K562 (cell line): ENCODE results near the gene CDK14. TPM values are rescaled to one million over a fixed set of nuclear protein-coding genes. Genes with fewer than 3 reads are reported as not detected.

ENCODE experiments used
- ATAC-seq: fragments of 200-7000 bp; cut with Tn5 transposase; 3 replicates; pipeline ENCODE4 v1.9.1; 2020; ENCODE audit warnings: moderate library complexity
- BruUV-seq: library from RNA; stranded (reverse); fragments of 400-500 nt; replicated peaks from 2 replicates; lab custom pipeline; 2021; lab: Mats Ljungman, UMichigan
- CTCF ChIA-PET: fragments of 300-600 bp; formaldehyde crosslinking; extraction: SDS; loops from one replicate; lab custom pipeline; 2021; ENCODE audit warnings: low intra/inter-chr PET ratio; lab: Yijun Ruan, JAX
- POLR2A ChIA-PET: fragments of 300-600, 350-650 bp; sonication (Branson Sonifier 250); formaldehyde crosslinking; extraction: SDS; loops from one replicate; lab custom pipeline; 2021; ENCODE audit warnings: antibody characterized with exemption, inconsistent platforms; lab: Yijun Ruan, JAX
- DNase-seq, 4 experiments: peaks; one replicate each; pipeline versions ENCODE4 v3.0.0 to v3.0.0-alpha.2; 2011 to 2018; ENCODE audit warnings: low spot score in 3 of 4, mixed read lengths in 3 of 4; ENCODE audit errors: extremely low read depth in 1 of 4
- FAIRE-seq: peaks from 2 replicates; lab custom pipeline; 2011; peaks lifted over from hg19 to GRCh38; lab: Jason Lieb, UNC
- H2AFZ ChIP-seq: 2 replicates; pipeline ENCODE4 v1.6.0; 2011; ENCODE audit warnings: low read depth, low read length, control low read depth, inconsistent platforms
- H3K27ac ChIP-seq: fragments of 200-600 bp; 3 replicates; pipeline ENCODE4 v1.8.0; 2011; ENCODE audit warnings: low read depth, mild to moderate bottlenecking, control low read depth, inconsistent platforms, low read length, moderate library complexity, mixed read lengths; ENCODE audit errors: extremely low read depth
- H3K27me3 ChIP-seq, 2 experiments: fragments of 300-600 bp in 1 of 2; 2 replicates in 1 of 2; 3 replicates in 1 of 2; pipeline versions ENCODE4 v1.6.0 to v1.8.0; 2011; ENCODE audit warnings: inconsistent platforms in 2 of 2, low read length in 2 of 2, mild to moderate bottlenecking in 1 of 2, mixed read lengths in 1 of 2, moderate library complexity in 1 of 2; ENCODE audit not compliant: control insufficient read depth in 2 of 2, insufficient read depth in 2 of 2
- H3K36me3 ChIP-seq: fragments of 300-600 bp; 3 replicates; pipeline ENCODE4 v1.8.0; 2011; ENCODE audit warnings: mild to moderate bottlenecking, low read length, inconsistent platforms; ENCODE audit not compliant: control insufficient read depth, insufficient read depth
- H3K4me1 ChIP-seq, 2 experiments: fragments of 200-600 bp in 1 of 2; replicated peaks in 1 of 2; 2 replicates in 1 of 2; 3 replicates in 1 of 2; pipeline versions ENCODE4 v1.5.1 to v1.8.0; 2011; ENCODE audit warnings: inconsistent platforms in 2 of 2, low read length in 2 of 2, mild to moderate bottlenecking in 1 of 2, mixed read lengths in 1 of 2, moderate library complexity in 1 of 2; ENCODE audit not compliant: control insufficient read depth in 2 of 2, insufficient read depth in 2 of 2
- H3K4me2 ChIP-seq: 2 replicates; pipeline ENCODE4 v1.6.1; 2011; ENCODE audit warnings: low read length, control low read depth, inconsistent platforms, mixed read lengths; ENCODE audit not compliant: insufficient read depth
- H3K4me3 ChIP-seq: fragments of 200-600 bp; sonication (generic), shearing (Covaris generic); 2 replicates; pipeline ENCODE4 v1.5.1; 2016; ENCODE audit warnings: control low read depth, inconsistent platforms
- H3K79me2 ChIP-seq: fragments of 200-600 bp; 3 replicates; pipeline ENCODE4 v1.8.0; 2011; ENCODE audit warnings: low read length, inconsistent platforms; ENCODE audit not compliant: control insufficient read depth, insufficient read depth
- H3K9ac ChIP-seq, 2 experiments: 2 replicates each; pipeline versions ENCODE4 v1.6.0 to v1.6.1; 2011; ENCODE audit warnings: low read depth in 2 of 2, low read length in 2 of 2, control low read depth in 1 of 2, inconsistent platforms in 1 of 2, mild to moderate bottlenecking in 1 of 2, mixed read lengths in 1 of 2; ENCODE audit not compliant: insufficient read depth in 1 of 2
- H3K9me1 ChIP-seq: one replicate; pipeline ENCODE4 v1.6.0; 2011; ENCODE audit warnings: inconsistent platforms, mild to moderate bottlenecking, low read length, moderate library complexity; ENCODE audit not compliant: control insufficient read depth, insufficient read depth
- H3K9me3 ChIP-seq: replicated peaks from 2 replicates; pipeline ENCODE4 v1.5.1; 2011; ENCODE audit warnings: low read depth, low read length, inconsistent platforms; ENCODE audit not compliant: control insufficient read depth, insufficient read depth
- H4K20me1 ChIP-seq: replicated peaks from 2 replicates; pipeline ENCODE4 v1.6.1; 2011; ENCODE audit warnings: low read length, inconsistent platforms, mixed read lengths; ENCODE audit not compliant: control insufficient read depth, insufficient read depth
- ATF7 ChIP-seq: fragments of 450-650 bp; IDR thresholded peaks from 2 replicates; pipeline ENCODE4 v1.7.1; 2014; ENCODE audit warnings: mild to moderate bottlenecking, moderate library complexity
- BCLAF1 ChIP-seq, 2 experiments: fragments of 450-650 bp in 1 of 2; IDR thresholded peaks; 2 replicates each; pipeline ENCODE4 v1.6.1; 2011 to 2017; ENCODE audit warnings: low read depth in 2 of 2, antibody characterized with exemption in 1 of 2, borderline replicate concordance in 1 of 2, low read length in 1 of 2, mild to moderate bottlenecking in 1 of 2, mixed read lengths in 1 of 2; ENCODE audit not compliant: control insufficient read depth in 1 of 2
- CBX3 ChIP-seq, 2 experiments: IDR thresholded peaks; 1 replicate in 1 of 2; 2 replicates in 1 of 2; pipeline ENCODE4 v1.6.1; 2012; ENCODE audit warnings: inconsistent platforms in 2 of 2, low read length in 2 of 2, borderline replicate concordance in 1 of 2, control low read depth in 1 of 2
- CUX1 ChIP-seq: fragments of 200-800 bp; sonication (Bioruptor generic); IDR thresholded peaks from 2 replicates; pipeline ENCODE4 v1.6.1; 2016; ENCODE audit warnings: missing genetic modification characterization, missing compliant biosample characterization
- SMAD4 ChIP-seq: fragments of 250-450 bp; sonication (Bioruptor Pico); conservative IDR thresholded peaks from 2 replicates; pipeline ENCODE4 v1.8.0; 2021; ENCODE audit warnings: inconsistent platforms, mild to moderate bottlenecking, moderate library complexity
- TEAD1 ChIP-seq, 2 experiments: fragments of 450-650 bp in 1 of 2; sonication (generic) in 1 of 2; formaldehyde crosslinking; IDR thresholded peaks; 2 replicates each; pipeline versions ENCODE4 v1.4.0 to v1.8.0; 2020 to 2022; ENCODE audit warnings: mild to moderate bottlenecking in 2 of 2, missing genetic modification reagents in 1 of 2
- ZNF175 ChIP-seq: fragments of 200-800 bp; sonication (Bioruptor generic); IDR thresholded peaks from 2 replicates; pipeline ENCODE4 v1.6.1; 2016; ENCODE audit warnings: low read depth, mild to moderate bottlenecking, missing genetic modification characterization, missing compliant biosample characterization
- ZNF518B ChIP-seq: fragments of 250-450 bp; sonication (Bioruptor Pico); IDR thresholded peaks from 2 replicates; pipeline ENCODE4 v1.5.0; 2021; ENCODE audit warnings: mild to moderate bottlenecking, moderate library complexity
- WGBS: fragments of 100-300 bp; shearing (Covaris generic); methylation state at CpG from one replicate; pipeline ENCODE4 v1.1.6; 2016; ENCODE audit warnings: low coverage, mixed read lengths; ENCODE audit not compliant: insufficient coverage; ENCODE audit errors: missing lambda C conversion rate; 5-methylcytosine and 5-hydroxymethylcytosine counted together
- in situ Hi-C: fragments of 300-500 bp; cut with MboI; formaldehyde crosslinking; loops from 4 replicates; pipeline ENCODE4 v1.15.0; 2018; ENCODE audit warnings: inconsistent platforms, mixed read lengths
- intact Hi-C: fragments of 100-400 bp; cut with micrococcal nuclease; formaldehyde crosslinking; loops from 2 replicates; pipeline ENCODE4 v1.14.2; 2022
- polyA plus RNA-seq, 8 experiments: library from polyadenylated mRNA; depleted of rRNA in 4 of 8; stranded (reverse) in 5 of 8; unstranded in 3 of 8; fragments of >200 nt; fragmentation: Nextera tagmentation in 2 of 8; fragmentation: Illumina TruSeq in 1 of 8; extraction: Ambion mirVana in 2 of 8; extraction: Trizol in 1 of 8; gene quantifications; 2 replicates each; pipeline versions ENCODE4 v1.2.1 to v1.2.3, GENCODE V29; 2011 to 2014; ENCODE audit warnings: inconsistent platforms in 1 of 8, missing spikeins in 1 of 8
- total RNA-seq, 7 experiments: library from RNA; depleted of rRNA in 6 of 7; stranded (reverse); fragments of >200 nt in 6 of 7; fragmentation: Illumina TruSeq in 2 of 7; extraction: Trizol in 2 of 7; gene quantifications; 2 replicates each; pipeline versions ENCODE4 v1.2.1 to v1.2.3, GENCODE V29; 2011 to 2021; ENCODE audit warnings: low replicate concordance in 1 of 7

CDK14 gene
- total and polyA plus RNA-seq, 9 of the 15 experiments (the other 6 are each of a cell fraction or from before 2014, with no cell fraction given) = 0.03 to 0.91 (median 0.16) TPM

GRCh38 chr7:90564455-90564854 is 31.7 kb upstream of the CDK14 start:
- H3K4me1 ChIP-seq = no peaks in the 10 kb centered on the region
- no peak overlapping the region for H3K4me2 ChIP-seq
- CTCF ChIA-PET = no interaction called here
- H4K20me1 ChIP-seq = no peaks in the 10 kb centered on the region
- H3K4me3 ChIP-seq = no peak overlapping the region
- no peaks in the 10 kb centered on the region for H3K9me3 ChIP-seq
- in situ Hi-C loops (no loop called here), intact Hi-C loops (no loop called here)
- FAIRE-seq = no peak
- no peaks in the 10 kb centered on the region for H3K27me3 ChIP-seq
- H3K27ac ChIP-seq = no peak overlapping the region
- H3K36me3 ChIP-seq = no peaks in the 10 kb centered on the region
- DNase-seq = no peak
- no peak overlapping the region for H2AFZ ChIP-seq
- POLR2A ChIA-PET = interaction anchor here (1.0 kb wide), 1 partner anchor 12 kb away, joined by 3 read pairs; no protein-coding TSS in a partner anchor
- no peak for TF ChIP-seq ZNF518B
- TF ChIP-seq CUX1 = no peak
- no peak for TF ChIP-seq SMAD4 (CRISPR knock-in tag)
- TF ChIP-seq TEAD1 (CRISPR knock-in tag; IDR thresholded peaks at IDR 0.05) = no peak
- TF ChIP-seq BCLAF1 (IDR thresholded peaks at IDR 0.05; ENCODE audit: borderline replicate concordance in 1 of 2, control insufficient read depth in 1 of 2, low read depth in 2 of 2, low read length in 1 of 2) = no peak
- no peak for TF ChIP-seq ATF7
- TF ChIP-seq CBX3 (IDR thresholded peaks at IDR 0.05; ENCODE audit: borderline replicate concordance in 1 of 2, low read length in 2 of 2) = no peak
- no peak for TF ChIP-seq ZNF175 (CRISPR knock-in tag)
- H3K9me1 ChIP-seq = no peaks in the 10 kb centered on the region
- no peak for ATAC-seq
- H3K79me2 ChIP-seq = no peaks in the 10 kb centered on the region
- no peak overlapping the region for H3K9ac ChIP-seq
- under 1% methylated on average over 8 of the region's 8 CpGs for WGBS
- no TSS peak for BruUV-seq
